ENCODE data around the gene LRP4. TPM values are rescaled to one million over a fixed set of nuclear protein-coding genes. Genes with fewer than 3 reads are reported as not detected.

The LRP4 gene
- total and polyA plus RNA-seq, 2 of the 8 experiments (the other 6 are each of a cell fraction or from before 2014, with no cell fraction given): 5.4 to 22.1 TPM

DNA sequence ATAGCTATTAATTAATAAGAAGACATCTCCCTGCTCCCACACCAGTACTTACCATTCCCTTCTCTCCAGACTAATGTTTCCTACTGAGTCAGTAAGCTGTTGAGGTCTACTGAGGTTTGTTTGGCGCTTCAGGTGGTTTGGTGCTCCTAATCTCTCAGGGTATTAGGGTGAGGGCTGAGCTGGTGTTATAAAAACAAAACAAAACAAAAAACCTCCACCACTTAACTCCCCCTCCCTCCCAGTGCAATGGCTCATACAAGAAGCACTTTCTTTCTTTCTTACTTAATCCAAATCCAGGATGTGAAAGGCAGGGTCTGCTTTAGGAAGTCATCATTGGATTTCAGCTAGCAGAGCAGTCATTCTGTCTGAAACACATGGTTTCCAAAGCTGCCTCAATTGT, 33.5 kb upstream of the LRP4 start (continued):
- TF ChIP-seq TAF7 (optimal IDR thresholded peaks at IDR 0.05; ENCODE audit: borderline replicate concordance, low read depth, low read length) (no peak), NANOG (IDR thresholded peaks at IDR 0.05; ENCODE audit: insufficient read depth, low read depth, low read length, poor library complexity, severe bottlenecking) (no peak), SUZ12 (IDR thresholded peaks at IDR 0.05; ENCODE audit: low read length) (no peak), SIN3A (conservative IDR thresholded peaks at IDR 0.05 in 1 of 2, IDR thresholded peaks at IDR 0.05 in 1 of 2; ENCODE audit: low read depth in 1 of 2, low read length in 2 of 2) (no peak), TAF1 (IDR thresholded peaks at IDR 0.05; ENCODE audit: low read depth, low read length) (no peak), JUN (IDR thresholded peaks at IDR 0.05; ENCODE audit: low read depth, low read length) (no peak), SP1 (IDR thresholded peaks at IDR 0.05; ENCODE audit: low read depth, low read length) (no peak)
